Muscle of leg (tissue), 11 donors: ENCODE results near the gene SHB. TPM values are rescaled to one million over a fixed set of nuclear protein-coding genes. Genes with fewer than 3 reads are reported as not detected.
"Not testable (repeated sequence)": the region's sequence is repeated elsewhere in the genome, so short reads cannot be mapped to it uniquely, and the experiment has no call there.

Experiments used
- DNase-seq: peaks from one replicate; pipeline ENCODE4 v3.0.0; 2013
- H3K27ac ChIP-seq: one replicate; pipeline ENCODE4 v1.5.1; 2013; ENCODE audit warnings: mild to moderate bottlenecking, low read length, control low read depth
- H3K27me3 ChIP-seq: one replicate; pipeline ENCODE4 v1.6.1; 2013; ENCODE audit warnings: low read length; ENCODE audit not compliant: control insufficient read depth, insufficient read depth
- H3K36me3 ChIP-seq: one replicate; pipeline ENCODE4 v1.6.1; 2013; ENCODE audit warnings: low read length; ENCODE audit not compliant: control insufficient read depth, insufficient read depth
- H3K4me1 ChIP-seq: one replicate; pipeline ENCODE4 v1.6.1; 2013; ENCODE audit warnings: low read length; ENCODE audit not compliant: control insufficient read depth, insufficient read depth
- H3K4me3 ChIP-seq: one replicate; pipeline ENCODE4 v1.5.1; 2013; ENCODE audit warnings: low read length, control low read depth
- H3K9me3 ChIP-seq: replicated peaks from 2 replicates; pipeline ENCODE4 v1.6.1; 2013; ENCODE audit warnings: low read depth, low read length; ENCODE audit not compliant: control insufficient read depth
- WGBS: methylation state at CpG from one replicate; pipeline ENCODE4 v1.1.5; 2013; ENCODE audit warnings: missing lambda C conversion rate; ENCODE audit not compliant: insufficient coverage; 5-methylcytosine and 5-hydroxymethylcytosine counted together
- polyA plus RNA-seq, 8 donors: library from polyadenylated mRNA; unstranded; fragments of 120-200 nt; gene quantifications; one replicate each; pipeline versions ENCODE4 v1.2.1 to v1.2.3, GENCODE V29; 2013; ENCODE audit warnings: inconsistent platforms in 1 of 8, low replicate concordance in 1 of 8; ENCODE audit not compliant: insufficient read length in 8 of 8, insufficient read depth in 1 of 8
- total RNA-seq: library from RNA; stranded (reverse); fragments of 120-200 nt; gene quantifications from one replicate; pipeline ENCODE4 v1.2.4, GENCODE V29; 2013

SHB gene
- total and polyA plus RNA-seq, 9 donors = 5.0 to 9.1 (median 6.2) TPM

- not testable (repeated sequence) for H3K27ac ChIP-seq, H3K9me3 ChIP-seq, H3K4me1 ChIP-seq, H3K27me3 ChIP-seq, DNase-seq, H3K4me3 ChIP-seq
- WGBS = no CpG with 5 or more reads among the region's 11 CpGs
- H3K36me3 ChIP-seq = peaks cover 17% of the 10 kb centered on the region
Observed at GRCh38 chr9:37887977-37888583, 180.9 kb downstream of the SHB start.

GRCh38 chr9:37880916-37881479, 188.0 kb downstream of the SHB start:
- Histone ChIP-seq H3K4me3 (no peak overlapping the region), H3K9me3 (no peaks in the 10 kb centered on the region), H3K27me3 (no peaks in the 10 kb centered on the region), H3K4me1 (no peaks in the 10 kb centered on the region), H3K36me3 (peaks cover 16% of the 10 kb centered on the region), H3K27ac (no peak overlapping the region)
- no peak for DNase-seq
- WGBS = 95% methylated on average over 2 of the region's 2 CpGs

- Histone ChIP-seq H3K27ac (no peak overlapping the region), H3K27me3 (no peaks in the 10 kb centered on the region), H3K4me3 (no peak overlapping the region), H3K4me1 (no peaks in the 10 kb centered on the region), H3K9me3 (no peaks in the 10 kb centered on the region), H3K36me3 (peaks cover 10% of the 10 kb centered on the region)
- DNase-seq = no peak
- WGBS = no CpG with 5 or more reads among the region's 1 CpG
Observed at GRCh38 chr9:37876376-37876775, 192.7 kb downstream of the SHB start.

GRCh38 chr9:37873955-37874354, 195.1 kb downstream of the SHB start:
- Histone ChIP-seq H3K9me3 (no peaks in the 10 kb centered on the region), H3K4me3 (no peak overlapping the region), H3K27ac (no peak overlapping the region), H3K4me1 (no peaks in the 10 kb centered on the region), H3K27me3 (no peaks in the 10 kb centered on the region), H3K36me3 (peaks cover 7% of the 10 kb centered on the region)
- DNase-seq = no peak
- WGBS = 70% methylated on average over 2 of the region's 2 CpGs

- Histone ChIP-seq H3K9me3 (no peaks in the 10 kb centered on the region), H3K4me1 (no peaks in the 10 kb centered on the region), H3K27me3 (no peaks in the 10 kb centered on the region), H3K36me3 (no peaks in the 10 kb centered on the region), H3K4me3 (no peak overlapping the region), H3K27ac (no peak overlapping the region)
- no peak for DNase-seq
- WGBS = no CpG with 5 or more reads among the region's 5 CpGs
Observed at GRCh38 chr9:37870799-37871176, 198.2 kb downstream of the SHB start.

GRCh38 chr9:37870081-37870798, 198.8 kb downstream of the SHB start:
- H3K27ac ChIP-seq = no peak overlapping the region
- no peaks in the 10 kb centered on the region for H3K9me3 ChIP-seq
- 93% methylated on average over 3 of the region's 5 CpGs for WGBS
- no peaks in the 10 kb centered on the region for H3K27me3 ChIP-seq
- DNase-seq = no peak
- no peaks in the 10 kb centered on the region for H3K4me1 ChIP-seq
- no peak overlapping the region for H3K4me3 ChIP-seq
- H3K36me3 ChIP-seq = no peaks in the 10 kb centered on the region

Other genes starting within 250 kb of the SHB start
- 19.7 TPM for gene SLC25A51, start 165.1 kb downstream of the SHB start, total RNA-seq
- gene SLC25A51, start 165.1 kb downstream of the SHB start, polyA plus RNA-seq = 10 to 100 TPM in 6 of 8 donors, 1 to 10 TPM in 2; 9.6 to 14.4 (median 13.0) TPM